ENCODE measurements around the gene RPS19BP1.
A peak's percentile ranks its signal among the peaks of the same experiment; 100 is the strongest.

The RPS19BP1 gene

DNA sequence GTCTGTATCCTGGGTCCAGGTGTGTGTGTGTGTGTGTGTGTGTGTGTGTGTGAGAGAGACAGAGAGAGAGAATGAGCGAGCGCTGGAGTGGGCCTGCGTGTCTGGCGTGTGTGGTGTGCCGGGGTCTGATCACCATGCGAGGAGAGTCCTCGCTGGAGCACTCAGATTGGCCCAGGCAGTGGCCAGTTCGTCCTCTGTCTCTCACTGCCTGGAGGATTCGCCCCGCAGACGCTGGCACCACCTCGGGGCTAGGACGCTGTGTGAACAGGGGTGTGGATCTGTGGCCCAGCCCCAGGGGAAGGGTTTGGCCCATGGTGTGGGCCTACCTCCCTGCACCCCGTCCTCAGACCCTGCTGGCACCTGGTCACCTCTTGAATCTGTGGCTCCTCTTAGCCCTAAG is 26.4 kb upstream of the RPS19BP1 start:
- DNase-seq = no peak

DNA sequence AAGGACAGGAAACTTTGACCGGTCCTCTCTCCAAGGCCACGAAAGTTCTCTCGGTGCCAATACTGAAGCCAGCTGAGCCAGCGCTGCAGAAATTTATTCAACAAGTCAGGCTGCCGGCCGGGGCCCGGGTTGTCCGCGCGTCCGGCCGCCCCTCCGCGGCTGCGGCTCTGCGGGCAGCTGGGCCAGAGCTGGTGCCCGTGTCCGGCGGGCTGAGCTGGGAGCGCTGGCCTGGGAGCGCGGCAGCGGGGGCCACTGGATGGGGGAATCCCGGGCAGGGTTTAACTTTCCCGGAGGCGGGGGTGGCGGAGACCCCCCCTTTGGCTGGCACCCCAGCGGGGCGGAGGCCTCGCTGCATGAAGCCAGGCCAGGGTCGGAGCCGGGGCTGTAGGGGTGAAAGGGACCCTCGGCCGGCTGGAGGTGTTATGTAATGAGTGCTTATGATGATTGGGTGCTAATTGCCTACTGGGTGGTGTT is 25.7 kb upstream of the RPS19BP1 start:
- no peak for DNase-seq

- DNase-seq = peak; percentile 16
These were observed 24.7 kb upstream of the RPS19BP1 start for GRCh38 chr22:39556970-39557841.

DNA sequence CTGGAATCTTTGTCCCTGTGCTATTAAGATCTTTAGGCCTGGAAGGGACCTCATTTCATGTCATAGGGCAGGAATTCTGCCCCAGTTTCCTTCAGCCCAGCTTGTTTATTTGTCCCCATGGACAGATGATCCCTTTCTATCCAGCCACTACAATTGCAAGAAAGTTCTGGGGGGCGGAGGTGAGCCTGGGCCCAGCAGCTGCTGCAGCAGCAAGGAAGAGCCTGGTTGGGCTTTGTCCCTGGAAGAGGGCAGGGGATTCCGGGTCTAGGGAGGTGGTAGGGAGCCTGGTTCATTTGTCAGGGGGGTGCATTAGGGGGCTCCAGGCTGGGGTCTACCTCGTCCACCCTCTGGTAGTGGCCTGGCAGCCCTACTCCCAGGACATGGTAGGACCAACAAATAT is 21.6 kb upstream of the RPS19BP1 start:
- DNase-seq = no peak

GRCh38 chr22:39553429-39553828 is 20.9 kb upstream of the RPS19BP1 start:
- no peak for DNase-seq

DNA sequence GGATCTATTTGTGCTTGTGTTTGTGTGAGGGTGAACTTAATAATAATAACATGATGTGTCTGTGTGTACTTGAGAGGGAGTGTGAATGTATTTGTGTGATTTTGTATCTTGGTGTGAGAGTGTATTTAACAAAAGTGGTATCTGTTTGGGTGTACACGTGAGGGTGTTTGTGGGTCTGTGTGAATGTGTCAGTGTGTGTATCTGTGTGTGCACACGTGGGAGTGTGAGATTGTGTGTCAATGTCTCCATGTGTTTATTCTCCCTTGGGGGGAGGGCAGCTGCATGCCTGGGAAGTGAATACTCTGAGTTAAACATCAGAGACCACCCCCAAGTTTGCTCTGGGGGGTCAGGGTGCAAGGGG is 15.0 kb upstream of the RPS19BP1 start:
- no peak for DNase-seq

GRCh38 chr22:39546889-39547586 is 14.5 kb upstream of the RPS19BP1 start:
- peak; percentile 6 for DNase-seq

- DNase-seq = no peak
These were observed 13.1 kb upstream of the RPS19BP1 start for GRCh38 chr22:39545386-39546365.

DNA sequence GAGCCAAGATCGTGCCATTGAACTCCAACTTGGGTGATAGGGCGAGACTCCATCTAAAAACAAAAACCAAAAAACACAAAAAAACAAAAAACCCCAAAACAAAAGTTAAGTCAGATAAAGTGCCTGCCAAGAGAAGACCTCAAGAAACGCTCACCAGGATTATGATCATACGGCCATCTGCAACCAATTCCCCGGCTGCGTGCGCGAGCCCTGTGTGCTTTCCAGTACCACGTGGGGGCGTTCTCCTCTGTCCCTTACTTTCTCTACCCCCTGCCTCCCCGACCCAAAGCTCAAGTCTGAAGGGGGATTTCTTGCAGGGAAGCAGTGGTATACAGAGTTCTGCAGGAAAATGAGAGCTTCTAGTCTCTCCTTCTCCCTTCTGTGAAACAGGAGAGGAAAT is 10.5 kb upstream of the RPS19BP1 start:
- no peak for DNase-seq

DNA sequence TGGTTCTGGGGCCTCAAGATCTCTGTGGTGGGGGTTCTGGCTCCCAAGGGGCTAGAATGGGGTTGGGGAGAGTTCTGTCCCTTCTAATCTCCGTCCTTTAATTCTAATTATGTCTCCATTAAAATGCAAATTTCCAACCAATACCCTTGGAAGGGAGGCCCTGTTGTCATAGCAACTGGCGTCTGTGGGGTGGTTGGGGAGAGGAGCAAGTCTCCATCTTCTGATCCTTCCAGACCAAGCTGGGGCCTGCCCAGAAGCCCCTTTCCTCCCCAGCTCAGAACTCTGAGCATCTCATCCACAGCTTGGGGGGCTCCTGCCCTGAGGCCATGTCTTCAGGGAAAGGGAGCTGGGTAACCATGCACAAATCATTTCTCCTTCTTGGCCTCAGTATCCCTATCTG is 5.4 kb upstream of the RPS19BP1 start:
- DNase-seq = no peak

DNA sequence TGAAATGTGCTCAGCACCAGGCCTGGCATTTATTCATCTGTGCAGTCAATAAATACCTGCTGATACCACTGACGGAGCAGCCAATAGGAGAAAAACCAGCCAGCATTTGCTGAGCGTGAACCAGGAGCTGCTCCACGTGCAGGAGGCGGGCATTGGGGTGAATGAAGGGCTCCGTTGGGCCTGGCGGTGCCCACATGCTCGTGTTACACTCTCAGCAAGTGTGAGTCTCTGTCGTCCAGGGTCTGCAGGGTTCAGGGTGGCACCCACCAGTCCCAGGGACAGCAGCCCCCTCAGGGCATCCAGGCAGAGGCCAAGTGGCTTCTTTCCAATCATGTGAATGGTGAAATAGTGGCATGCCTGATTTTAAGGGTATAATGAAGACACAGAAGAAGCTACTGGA is 4.2 kb upstream of the RPS19BP1 start:
- DNase-seq = no peak

GRCh38 chr22:39535831-39536449 is 3.4 kb upstream of the RPS19BP1 start:
- DNase-seq = no peak

DNA sequence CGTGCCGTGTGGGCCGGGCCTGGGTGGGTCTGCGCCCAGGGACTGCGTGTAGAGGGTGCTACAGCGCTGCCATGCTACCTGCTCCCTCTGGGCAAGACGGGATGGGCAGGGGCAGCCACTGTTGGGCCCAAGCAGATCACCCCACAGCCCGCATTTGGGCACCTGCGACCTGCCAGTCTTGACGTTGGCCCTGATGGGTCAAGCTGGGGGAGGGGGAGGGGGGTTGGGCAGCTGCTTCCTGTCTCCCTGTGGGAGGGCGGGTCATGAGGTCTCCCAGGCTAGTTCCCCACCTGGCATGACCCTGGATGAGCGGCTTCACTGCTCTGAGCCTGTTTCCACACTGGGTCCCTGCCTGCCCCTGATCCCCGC is 2.8 kb upstream of the RPS19BP1 start:
- no peak for DNase-seq

DNA sequence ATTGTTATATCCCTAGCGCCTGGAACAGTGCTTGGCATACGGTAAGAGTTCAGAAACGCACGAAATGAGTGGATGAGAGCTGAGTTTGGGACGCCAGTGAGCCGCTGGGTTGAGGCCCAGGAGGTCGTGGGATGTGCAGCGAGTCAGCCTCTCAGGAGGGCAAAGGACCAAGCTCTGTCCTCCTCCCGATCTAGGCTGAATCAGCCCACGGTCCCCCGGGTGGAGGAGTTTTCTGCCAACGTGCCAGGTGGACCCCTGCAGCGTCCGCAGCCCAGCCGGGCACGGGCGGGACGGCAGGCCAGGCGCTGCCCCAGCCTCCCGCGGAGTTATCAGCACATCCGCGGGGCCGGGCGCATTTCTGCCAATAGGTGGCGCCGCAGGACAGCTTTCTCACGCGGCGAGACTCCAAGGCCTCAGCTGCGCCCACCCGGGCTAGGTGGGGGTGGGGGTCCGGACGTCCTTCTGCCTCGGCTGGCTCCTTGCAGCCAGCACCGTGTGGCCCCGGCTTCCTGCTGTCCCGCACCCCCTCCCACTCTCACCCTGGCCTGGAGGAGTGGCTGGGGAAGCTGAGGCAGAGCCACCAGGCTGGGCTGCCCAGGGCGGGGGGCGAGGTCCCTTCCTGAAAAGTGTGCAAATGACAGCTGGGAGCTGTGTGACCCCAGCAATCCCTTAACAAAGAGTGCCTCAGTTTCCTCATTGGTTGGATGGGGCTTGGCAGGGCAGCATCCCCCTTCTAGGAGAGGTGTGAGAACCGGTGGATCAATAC is 2.2 kb upstream of the RPS19BP1 start:
- peak; percentile 74 for DNase-seq

DNA sequence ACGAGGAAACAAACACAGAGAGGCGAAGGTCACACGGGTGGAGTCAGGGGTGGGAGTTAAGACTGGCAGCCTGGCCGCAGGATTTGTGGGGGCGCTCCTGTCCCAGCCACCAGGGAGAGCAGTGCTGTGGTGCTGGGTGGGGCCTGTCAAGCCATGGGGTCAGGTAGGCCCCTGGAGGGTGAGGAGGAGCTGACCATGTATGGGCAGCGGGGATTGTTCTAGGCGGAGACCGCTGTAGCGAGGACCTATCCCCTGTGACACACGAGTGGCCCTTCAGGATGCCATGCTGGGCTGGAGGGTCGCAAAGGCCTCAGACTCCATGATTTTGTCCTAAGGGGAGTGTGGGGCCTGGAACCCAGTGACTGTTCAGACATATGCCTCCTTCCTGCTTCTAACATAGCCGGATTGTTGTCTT is 1.6 kb upstream of the RPS19BP1 start:
- DNase-seq = no peak

DNA sequence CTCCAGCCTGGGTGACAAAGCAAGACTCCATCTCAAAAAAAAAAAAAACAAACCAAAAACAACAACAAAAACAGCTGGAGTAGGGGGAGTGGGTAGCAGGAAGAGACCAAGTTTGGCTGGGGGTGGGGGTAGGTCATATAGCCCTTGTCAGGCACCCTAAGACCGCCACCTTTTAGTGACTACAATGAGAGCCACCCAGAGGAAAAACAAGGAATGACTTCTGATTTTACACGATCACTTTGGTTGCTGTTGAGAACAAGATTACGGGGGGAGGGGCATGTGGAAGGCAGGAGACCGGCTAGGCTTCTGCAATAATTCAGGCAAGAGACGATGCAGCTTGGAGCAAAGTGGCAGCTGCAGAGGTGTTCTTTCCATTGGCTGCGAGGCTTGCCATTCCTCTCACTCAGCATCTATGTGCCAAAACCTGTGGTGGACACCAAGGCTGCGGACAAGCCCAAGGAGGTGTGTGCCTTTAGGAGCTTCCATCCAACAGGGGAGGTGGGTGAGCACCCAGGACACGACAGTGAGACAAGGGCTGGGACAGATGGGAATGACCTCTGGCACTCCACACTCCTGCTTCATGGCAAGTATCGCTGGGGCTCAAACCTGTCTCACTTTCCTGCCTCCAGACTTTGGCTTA is 1.7 kb downstream of the RPS19BP1 start:
- peak; percentile 49 for DNase-seq

DNA sequence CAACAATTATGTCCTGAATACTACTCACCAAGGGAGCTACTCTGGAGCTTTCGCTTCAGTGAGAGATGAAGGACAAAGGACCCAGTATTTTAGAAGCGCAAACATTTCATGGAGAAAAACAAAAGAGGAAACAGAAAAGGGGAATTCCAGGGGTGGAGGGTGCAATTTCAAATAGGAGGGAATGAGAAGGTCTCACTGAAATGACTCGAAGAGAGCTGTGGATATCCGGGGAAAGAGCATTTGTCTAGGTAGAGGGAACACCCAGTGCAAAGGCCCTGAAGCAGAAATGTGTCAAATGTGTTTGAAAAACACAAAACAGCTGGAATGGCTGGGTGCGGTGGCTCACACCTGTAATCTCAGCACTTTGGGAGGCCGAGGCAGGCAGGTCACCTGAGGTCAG is 2.4 kb downstream of the RPS19BP1 start:
- no peak for DNase-seq

DNA sequence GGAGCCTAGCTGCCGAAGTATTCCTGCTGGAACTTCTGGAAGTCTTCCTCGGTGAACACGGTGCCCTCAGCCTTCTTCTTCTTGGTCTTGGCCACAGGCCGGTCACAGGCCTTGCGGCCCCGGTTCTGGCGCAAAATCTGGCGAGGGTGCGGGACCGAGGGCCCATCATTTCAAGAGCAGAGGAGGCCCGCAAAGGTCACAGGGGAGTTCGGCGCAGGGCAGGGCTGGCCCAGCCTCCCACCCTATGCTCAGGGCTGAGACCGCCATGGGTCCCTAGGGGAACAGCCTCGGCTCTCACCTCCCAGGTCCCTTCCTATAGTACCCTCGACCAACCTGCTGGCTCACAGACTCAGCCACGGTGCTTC is 3.1 kb downstream of the RPS19BP1 start:
- DNase-seq = no peak

DNA sequence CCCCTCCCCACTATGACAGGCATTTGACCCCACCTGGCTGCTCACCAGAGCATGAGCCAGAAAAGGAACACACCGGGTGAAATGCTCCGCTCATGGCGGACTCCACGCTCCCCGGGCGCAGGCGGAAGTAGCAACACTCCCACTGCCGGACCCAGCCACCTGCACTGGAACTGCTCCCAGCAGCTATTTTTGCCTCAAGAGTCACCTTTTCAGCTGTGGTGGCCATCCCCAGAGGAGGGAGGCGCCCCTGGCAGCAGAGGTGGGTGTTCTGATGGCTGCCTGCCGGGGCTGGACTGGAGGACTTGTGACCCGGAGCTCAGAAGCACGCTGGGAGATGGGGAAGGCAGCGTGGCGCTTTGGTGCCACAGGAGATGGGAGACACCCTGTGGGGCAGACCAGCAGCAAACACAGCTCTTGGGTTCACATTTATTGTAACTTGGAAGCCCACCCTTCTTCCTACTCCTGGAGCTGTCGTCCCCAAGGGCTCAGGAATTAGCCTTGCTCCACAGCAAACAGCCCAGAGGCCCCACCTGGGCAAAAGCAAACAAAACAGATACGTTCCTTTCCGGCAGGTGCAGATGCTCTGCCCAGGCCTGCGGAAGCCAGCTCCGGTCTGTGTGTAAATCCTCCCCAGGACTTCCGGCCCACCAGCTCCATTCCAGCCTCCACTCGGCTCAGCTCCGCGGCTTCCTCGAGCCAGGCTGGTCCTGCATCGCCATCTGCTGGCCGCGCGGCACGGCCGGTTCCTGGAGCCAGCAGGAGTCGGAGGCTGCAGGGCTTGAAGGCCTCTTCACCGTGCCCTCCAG is 3.7 kb downstream of the RPS19BP1 start:
- peak; percentile 85 for DNase-seq

DNA sequence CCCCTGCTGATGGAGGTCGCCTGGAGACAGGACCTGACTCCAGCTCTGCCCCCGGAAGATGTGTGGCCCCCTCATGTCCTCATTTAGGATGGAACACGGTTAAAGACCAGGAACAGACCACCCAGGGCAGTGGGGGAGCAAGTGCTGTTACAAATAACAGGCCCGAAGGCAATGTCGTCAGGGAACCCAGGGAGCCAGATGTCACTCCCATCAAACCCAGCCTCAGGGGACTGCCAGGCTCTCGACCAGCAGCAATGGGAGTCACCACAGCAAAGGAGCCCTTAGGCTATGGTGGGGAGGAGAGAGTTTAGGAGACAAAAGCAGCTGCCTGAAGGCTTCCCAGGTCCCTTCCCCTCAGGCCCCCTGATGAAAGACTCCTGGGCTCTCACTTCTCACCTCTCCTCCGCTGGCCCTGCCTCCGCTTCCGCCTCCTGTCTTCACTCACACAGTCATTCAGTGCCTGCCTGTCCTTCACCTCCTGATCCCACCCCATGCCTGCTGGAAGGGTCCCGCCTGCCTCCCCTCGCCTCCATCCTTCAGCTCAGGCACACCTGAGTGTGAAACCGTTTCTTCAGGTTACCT is 4.4 kb downstream of the RPS19BP1 start:
- DNase-seq = no peak
